IPS-11a (cell line): Measurements from ENCODE around the gene BICRAL.
"Not testable (repeated sequence)": the region's sequence is repeated elsewhere in the genome, so short reads cannot be mapped to it uniquely, and the experiment has no call there.

ENCODE experiments used
- H3K4me3 ChIP-seq: one replicate; pipeline ENCODE4 v1.5.1; 2013; ENCODE audit warnings: low read depth, low read length, control low read depth

The BICRAL gene

DNA sequence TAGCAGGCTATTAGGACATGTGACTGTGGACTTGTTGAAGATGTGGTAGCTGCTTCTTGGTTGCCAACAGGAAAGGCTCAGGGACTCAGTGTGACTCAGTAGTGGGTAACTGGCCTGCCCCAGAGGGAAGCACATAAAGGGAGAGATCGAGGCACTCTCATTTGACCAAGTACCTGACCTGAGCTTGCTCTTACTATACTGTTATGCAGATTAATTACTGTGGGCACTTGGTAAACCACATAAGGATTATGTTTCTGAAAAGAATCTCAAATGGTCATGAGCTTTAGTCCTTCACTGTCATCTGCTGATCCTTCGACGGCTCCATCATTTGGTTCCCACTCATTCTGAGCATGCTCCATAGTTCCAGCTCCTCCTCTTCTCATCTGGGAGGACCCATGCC is 49.4 kb downstream of the BICRAL start:
- no peak overlapping the region for H3K4me3 ChIP-seq

DNA sequence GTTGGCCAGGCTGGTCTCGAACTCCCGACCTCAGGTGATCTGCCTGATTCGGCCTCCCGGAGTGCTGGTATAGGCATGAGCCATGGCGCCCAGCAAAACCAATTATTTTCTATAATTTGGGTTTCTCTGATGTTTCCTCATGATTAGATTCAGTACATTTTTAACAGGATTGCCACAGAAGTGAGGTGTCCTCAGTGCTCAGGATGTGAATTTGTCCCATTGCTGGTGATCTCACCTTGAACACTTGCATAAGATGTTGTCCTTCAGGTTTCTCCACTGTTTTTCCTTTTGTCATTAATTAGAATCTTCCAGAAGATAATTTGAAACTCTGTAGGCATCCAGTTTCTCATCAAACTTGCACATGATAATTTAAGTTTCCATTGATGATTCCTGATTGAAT is 52.2 kb downstream of the BICRAL start:
- no peak overlapping the region for H3K4me3 ChIP-seq

DNA sequence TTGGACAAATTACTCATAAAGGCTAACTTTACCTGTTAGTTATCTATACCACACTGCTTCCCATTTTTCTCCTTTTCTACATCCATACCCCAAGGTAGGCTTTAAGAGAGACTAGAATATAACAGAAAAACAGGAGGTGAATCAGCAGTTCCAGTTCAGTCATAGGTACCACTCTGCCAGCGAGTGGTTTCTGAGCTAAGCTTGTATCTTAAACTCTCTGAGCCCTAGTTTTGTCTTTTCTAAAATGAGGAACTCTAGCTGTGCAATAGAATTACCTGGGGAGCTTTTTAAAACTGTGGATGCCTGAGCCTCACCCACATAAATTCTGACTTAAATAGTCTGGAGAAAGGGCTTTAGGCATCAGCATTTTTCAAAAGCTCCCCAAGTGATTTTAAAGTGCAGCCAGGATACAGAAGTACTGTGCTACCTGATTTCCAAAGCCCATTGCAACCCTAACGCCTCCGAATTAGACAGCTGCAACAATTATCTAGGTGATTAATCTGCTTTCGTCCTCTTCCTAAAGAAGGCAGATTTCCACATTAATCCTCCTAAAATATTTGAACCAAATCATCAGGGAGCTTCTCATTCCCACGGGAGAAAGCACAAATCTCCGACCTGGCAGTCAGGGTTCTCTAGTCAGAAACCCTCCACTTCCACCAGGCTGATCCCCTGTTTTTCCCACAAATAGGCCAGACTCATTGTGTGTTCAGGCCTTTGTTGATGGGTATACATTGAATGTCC is 60.2 kb downstream of the BICRAL start:
- H3K4me3 ChIP-seq: no peak overlapping the region

DNA sequence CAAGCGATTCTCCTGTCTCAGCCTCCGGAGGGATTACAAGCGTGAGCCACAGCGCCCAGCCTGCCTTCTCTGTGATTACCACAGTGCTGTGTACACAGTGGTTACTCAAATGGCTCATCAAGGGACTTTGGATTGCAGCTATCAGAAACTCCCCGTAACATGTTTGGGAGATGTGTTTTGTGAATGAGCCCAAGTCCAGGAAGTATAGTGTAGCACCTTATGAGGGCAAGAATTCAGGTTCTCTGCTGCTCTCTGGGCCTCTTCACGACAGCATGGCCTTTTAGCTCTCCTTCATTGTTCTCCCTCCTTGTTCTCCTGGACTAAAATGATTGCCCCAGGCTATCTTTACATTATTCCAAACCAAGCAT is 63.5 kb downstream of the BICRAL start:
- no peak overlapping the region for H3K4me3 ChIP-seq

DNA sequence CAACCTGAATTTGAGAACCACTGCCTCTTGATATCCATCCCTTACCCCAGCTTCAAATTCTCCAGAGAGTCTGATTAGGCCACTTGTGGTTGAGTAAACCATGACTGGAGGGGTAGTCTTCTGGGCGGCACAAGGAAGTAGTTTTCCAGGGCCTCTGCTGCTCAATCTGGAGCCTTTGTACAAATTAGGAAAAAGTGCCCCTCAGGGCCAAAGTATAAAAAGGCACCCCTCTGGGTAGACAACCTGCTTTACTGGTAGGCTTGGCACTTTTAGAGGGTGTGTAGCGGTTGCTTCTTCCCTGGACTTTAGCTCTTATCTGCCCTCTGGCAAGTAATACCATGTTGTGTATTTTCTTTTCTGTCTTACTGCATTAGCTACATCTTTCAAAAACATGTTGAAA is 64.7 kb downstream of the BICRAL start:
- no peak overlapping the region for H3K4me3 ChIP-seq

DNA sequence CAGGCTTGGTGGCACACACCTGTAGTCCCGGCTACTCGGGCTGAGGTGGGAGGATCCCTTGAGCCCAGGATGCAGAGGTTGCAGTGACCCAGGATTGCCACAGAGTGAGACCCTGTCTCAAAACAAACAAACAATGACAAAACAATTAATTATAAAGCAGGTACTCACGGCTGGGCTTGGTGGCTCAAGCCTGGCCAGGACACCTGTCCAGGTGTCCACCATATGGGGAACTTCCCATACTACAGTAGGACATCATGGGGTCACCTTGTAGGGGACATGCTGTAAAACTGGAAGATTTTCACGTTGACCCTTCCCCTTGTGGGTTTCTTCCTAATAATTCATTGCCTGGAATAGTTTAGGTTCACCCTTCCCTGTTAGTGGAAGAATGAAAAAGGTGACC is 66.8 kb downstream of the BICRAL start:
- no peak overlapping the region for H3K4me3 ChIP-seq

DNA sequence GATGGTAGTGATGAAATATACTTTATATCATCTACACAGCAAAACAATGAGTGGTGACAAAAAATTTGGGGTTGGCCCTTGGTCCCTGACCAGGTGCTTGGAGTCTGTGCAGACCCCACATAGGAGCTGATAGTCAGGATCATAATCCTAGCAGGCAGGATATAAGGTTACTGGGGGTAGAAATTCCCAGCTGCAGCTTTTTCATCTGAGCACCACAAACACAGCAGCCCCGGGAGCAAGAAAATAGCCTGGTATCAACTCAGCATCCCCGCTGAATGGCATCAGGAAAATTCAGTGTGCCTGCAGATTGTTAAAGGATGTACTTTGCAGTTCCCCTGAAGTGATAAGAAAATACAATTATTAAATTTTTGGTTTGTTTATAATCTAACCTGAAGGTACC is 69.7 kb downstream of the BICRAL start:
- no peak overlapping the region for H3K4me3 ChIP-seq

DNA sequence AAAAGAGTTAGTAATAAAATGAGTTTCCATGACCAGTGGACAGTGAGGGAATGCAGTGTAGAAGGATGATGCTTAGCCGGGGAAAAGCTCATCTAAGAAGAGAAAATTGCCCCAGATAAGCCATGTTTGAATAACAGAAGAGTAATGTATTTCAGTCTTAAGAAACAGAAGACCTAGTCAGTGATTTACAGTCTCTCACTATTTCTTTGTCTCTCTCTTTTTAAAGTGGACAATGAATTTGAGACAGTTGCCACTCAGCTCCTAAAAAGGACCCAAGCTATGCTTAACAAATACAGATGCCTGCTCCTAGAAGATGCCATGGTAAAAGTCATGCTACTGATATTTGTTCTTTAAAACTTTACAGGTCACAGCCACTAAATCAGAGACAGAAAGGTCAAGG is 78.2 kb downstream of the BICRAL start:
- no peak overlapping the region for H3K4me3 ChIP-seq

DNA sequence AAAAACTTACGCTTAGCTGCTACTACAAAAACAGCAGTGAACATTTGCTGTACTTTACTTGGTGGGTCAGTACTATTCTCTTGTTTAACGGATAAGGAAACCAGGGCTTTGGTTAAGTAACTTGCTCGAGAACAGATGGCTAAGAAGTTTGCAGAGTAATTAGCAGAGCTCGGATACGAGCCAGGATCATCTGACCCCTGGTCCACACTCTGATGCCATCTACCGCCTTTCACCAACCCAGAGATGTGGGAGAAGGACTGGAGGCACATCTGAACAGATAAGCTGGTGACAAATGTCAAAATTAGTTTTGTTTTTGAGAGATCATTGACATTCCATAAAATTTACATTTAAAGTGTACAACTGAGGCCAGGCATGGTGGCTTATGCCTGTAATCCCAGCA is 78.6 kb downstream of the BICRAL start:
- no peak overlapping the region for H3K4me3 ChIP-seq

DNA sequence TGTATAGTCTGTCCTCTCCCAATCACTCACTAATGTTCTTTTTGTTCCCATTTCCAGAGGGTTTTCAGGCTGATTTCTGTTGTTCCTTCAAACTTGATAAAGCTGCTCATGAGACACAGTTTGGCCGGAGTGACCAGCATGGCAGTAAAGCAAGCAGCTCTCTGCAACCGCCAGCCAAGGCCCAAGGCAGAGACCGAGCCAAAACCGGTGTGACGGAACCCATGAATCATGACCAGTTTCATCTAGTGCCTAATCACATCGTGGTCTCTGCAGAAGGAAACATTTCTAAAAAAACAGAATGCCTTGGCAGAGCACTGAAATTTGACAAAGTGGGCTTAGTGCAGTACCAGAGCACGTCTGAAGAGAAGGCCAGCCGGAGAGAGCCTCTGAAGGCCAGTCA is 82.8 kb downstream of the BICRAL start:
- H3K4me3 ChIP-seq: no peak overlapping the region

DNA sequence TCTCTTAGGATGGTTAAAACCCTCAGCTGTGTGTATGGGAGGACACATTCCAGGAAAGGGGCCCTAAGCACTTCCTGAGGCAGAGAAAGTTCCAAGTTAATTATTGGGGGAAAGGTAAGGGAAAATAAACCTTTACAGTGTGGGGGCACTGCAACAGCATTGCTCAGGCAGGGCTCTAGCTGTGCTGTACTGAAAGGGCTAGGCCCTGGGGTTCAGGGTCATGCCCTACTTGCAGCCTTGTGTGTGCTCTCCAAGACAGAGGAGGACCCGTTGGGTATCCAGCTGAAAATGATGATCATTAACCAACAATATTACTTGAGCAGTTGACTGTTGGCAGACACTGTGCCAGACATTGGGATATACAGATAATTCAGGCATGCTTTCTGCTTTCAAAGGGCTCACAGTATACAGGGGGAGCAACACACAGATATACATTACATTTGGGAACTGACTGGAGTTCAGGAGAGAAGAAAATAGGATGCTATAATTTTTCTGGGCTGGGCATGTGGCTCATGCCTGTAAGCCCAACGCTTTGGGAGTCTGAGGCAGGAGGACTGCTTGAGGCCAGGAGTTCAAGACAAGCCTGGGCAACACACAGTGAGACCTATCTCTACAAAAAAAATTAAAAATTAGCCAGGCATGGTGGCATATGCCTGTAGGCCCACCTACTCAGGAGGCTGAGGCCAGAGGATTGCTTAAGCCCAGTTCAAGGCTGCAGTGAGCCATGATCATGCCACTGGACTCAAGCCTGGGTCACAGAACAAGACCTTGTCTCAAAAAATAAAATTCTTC is 88.5 kb downstream of the BICRAL start:
- no peak overlapping the region for H3K4me3 ChIP-seq

DNA sequence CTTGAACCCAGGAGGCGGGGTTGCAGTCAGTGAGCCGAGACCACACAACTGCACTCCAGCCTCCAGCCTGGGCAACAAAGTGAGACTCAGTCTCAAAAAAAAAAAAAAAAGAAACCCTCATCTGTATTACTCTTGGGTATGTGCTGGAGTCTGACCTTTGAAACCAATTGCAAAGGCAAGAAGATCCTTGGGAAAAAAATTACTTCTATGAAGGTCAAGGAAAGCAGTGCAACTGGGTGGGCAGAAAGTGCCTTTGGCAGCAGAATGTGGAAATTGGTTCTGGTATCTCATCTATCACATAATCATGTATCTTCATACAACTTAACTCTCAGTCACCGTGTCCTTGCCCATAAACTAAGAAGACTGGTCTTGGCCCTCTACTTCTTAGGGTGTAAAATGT is 89.9 kb downstream of the BICRAL start:
- no peak overlapping the region for H3K4me3 ChIP-seq

DNA sequence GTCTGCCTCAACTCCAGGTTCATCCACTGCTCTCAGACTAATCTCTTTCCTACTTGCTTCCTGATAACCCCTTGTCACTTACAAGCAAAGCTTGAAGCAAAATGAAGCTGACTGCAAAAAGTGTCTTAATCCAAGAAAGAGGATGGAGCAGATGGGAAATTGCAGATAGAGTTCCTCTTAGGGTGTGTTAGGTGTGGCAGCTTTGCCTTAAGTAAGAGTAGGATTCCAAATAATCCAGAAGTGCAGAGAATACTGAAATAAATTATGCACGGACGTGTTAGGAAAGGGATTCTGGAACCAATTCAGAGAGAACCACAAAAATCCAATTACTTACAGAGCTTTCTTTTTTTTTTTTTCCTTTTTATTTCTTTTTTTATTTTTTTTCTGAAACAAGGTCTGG is 91.5 kb downstream of the BICRAL start:
- no peak overlapping the region for H3K4me3 ChIP-seq

DNA sequence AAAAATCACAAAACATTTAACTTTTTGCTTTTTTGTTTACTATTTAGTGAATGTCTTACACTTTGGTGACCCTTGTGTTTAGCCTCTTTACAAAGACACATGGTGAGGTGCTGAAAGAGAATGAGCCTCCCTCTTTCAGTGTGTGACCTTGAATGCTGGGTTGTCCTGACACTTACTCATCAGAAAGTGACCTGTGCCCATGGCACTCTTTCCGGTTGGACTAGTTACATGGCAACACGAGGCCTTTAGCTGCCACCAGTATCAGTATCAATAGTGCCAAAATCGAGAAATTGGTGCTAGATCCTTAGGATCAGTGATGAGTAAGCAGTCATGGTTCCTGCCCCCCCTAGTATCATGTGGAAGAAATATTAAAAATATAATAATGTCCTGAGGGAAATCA is 95.8 kb downstream of the BICRAL start:
- no peak overlapping the region for H3K4me3 ChIP-seq

DNA sequence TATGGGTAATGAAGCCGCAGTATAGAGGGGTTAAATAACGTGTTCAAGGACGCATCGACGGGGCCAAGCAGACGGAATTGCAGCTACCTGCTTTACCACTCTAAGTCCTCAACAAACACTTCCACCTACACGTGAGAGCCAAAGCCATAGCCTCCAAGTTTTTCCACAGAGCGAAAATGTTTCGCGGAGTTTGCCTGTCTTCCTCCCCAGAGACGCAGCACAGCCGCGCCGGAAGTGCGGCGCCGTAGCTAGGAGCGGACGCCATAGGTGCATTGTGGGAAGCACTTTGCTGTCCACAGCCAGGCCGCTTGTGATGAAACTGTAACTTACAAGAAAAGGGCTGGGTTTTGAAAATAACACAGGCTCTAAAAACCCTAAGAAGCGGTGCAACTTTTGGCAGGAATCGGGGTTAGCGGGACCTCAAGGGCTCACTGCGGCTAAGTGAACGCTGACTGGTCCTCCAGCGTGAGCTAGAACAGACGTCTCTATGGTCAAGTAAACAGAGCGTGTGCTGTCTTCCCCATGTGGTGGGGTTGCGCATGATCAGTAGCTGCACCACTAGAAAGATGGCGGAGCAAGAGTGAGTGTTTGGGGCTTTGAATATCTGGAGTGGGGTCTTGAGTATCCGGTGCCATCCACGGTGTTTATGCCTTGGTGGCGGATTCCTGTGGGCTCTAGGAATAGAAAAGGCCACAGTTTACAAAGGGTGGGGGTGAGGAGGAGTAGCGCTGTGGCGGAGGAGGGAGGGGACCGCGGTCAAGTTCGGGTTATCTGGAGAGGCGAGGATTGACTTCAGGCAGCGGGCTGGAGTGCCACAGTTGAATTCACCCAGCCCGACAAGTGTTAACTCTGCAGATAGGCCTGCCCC is 97.8 kb downstream of the BICRAL start, which contains the start of gene RPL7L1:
Gene RPL7L1, plus strand, starts transcription at position 245 of the 868 bp plus-strand sequence. Its CDS starts 295 bp downstream, at position 540.
- H3K4me3 ChIP-seq: peak within 1 kb of the TSS; percentile 77

DNA sequence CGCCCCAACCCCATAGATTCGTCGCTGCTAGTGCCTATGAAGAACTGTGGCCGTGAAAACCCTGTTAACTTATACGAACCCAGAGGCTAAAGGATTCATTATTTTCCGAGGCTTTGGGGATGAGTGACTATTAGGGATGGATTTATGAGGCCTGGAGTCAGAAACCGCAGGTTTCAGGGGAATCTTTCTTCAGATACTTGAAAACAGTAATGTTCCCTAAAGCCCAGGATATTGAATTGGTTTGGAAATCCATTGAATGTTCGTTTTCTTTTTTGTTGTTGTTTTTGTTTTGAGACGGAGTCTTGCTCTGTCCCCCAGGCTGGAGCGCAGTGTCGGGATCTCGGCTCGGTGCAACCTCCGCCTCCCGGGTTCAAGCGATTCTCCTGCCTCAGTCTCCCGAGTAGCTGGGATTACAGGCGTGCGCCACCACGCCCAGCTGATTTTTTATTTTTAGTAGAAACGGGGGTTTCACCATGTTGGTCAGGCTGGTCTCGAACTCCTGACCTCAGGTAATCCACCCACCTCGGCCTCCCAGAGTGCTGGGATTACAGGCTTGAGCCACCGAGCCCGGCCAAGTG is 98.5 kb downstream of the BICRAL start:
- H3K4me3 ChIP-seq: peak overlapping the region; percentile 77

DNA sequence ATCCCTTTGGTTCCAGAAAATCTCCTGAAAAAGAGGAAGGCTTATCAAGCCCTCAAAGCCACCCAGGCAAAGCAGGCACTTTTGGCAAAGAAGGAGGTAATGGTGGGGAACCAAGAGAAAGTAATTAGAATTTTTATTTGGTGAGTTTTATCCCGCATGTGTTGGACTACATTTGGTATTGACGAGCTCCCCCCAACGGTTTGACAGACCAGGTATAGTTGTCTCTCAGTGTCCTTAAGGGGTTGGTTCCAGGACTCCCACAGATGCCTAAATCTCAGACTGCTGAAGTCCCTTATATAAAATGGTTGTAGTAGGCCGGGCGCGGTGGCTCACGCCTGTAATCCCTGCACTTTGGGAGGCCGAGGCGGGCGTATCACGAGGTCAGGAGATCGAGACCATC is 99.0 kb downstream of the BICRAL start:
- H3K4me3 ChIP-seq: peak overlapping the region; percentile 77

DNA sequence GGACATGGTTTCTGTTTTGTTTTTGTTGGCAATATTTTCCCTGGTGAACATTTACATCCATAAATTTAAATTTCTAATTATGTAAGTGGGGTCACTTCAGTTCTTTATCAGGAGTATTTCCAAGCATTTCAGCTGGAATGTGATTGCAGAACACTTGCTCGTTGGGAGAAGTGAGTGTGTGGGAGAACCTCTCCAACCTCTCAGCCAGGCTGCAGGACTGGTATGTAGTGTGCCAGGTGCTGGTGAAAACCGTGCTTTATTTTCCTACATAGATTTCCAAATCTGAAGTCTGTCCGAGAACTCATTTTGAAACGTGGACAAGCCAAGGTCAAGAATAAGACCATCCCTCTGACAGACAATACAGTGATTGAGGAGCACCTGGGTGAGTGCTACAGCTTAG is 103.8 kb downstream of the BICRAL start:
- H3K4me3 ChIP-seq: no peak overlapping the region

DNA sequence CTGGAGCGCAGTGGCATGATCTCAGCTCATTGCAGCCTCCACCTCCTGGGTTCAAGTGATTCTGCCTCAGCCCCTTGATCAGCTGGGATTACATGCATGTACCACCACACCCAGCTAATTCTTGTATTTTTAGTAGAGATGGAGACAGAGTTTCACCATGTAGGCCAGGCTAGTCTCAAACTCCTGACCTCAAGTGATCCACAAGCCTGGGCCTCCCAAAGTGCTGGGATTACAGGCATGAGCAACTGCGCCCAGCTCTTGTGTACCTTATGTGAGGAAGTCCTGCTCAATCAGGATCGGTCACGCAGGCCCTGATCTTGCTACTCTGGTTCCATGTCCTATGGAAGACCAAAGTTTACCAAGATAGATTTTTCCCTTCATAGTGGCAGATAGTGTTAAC is 106.3 kb downstream of the BICRAL start:
- not testable (repeated sequence) for H3K4me3 ChIP-seq

DNA sequence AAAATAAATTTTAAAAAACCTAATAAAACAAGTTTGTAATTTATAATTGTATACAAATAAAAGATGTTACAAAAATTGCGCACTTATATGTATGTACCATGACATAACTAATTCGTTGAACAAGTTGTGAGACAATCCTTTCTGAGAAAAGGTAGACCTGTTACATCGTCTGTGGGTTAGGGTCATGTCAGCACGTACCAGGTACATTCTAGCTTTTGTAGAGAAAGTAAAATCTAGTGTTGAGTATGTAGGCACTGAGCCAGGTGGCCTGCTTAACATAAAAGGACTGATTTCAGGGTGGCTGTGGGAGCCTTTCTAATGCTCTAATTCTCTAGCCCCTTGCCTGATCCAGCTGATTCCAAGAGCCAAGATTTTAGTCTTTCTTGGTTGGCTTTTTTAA is 108.0 kb downstream of the BICRAL start:
- H3K4me3 ChIP-seq: peak overlapping the region; percentile 93
